ENCODE measurements around the gene EEF1A2. TPM values are rescaled to one million over a fixed set of nuclear protein-coding genes. Genes with fewer than 3 reads are reported as not detected.

The EEF1A2 gene
- total and polyA plus RNA-seq, 2 donors (not counting 3 experiments of a cell fraction or from before 2014, with no cell fraction given) = 2.7 to 3.4 TPM

GRCh38 chr20:63497138-63497945 lies 1.5 kb downstream of the EEF1A2 start:
- CTCF ChIA-PET = interaction anchor here (1.2 to 2.5 kb wide), 10 partner anchors 11 to 541 kb away, joined by 3 to 30 read pairs (median 12); partner anchors contain the start of genes HELZ2, PPDPF and PTK6

More at GRCh38 chr20:63497138-63497945, 1.5 kb downstream of the EEF1A2 start:
- TF ChIP-seq MYC (IDR thresholded peaks at IDR 0.05; ENCODE audit: low read depth, low read length) (no peak), JUN (IDR thresholded peaks at IDR 0.05; ENCODE audit: borderline replicate concordance, insufficient read depth, insufficient read length, low read depth) (no peak), EZH2 (IDR thresholded peaks at IDR 0.05; ENCODE audit: borderline replicate concordance, low read depth, low read length, severe bottlenecking) (no peak), POLR2AphosphoS5 (IDR thresholded peaks at IDR 0.05; ENCODE audit: insufficient read depth, low read depth, low read length) (no peak), GATA2 (IDR thresholded peaks at IDR 0.05; ENCODE audit: insufficient read depth, insufficient read length, low read depth, low read length) (no peak), CTCF (IDR thresholded peaks at IDR 0.05; ENCODE audit: extremely low read depth in 1 of 2, insufficient read depth in 1 of 2, low read depth in 1 of 2, low read length in 2 of 2) (no peak), POLR2A (IDR thresholded peaks at IDR 0.05; ENCODE audit: low read depth, low read length) (no peak), FOS (IDR thresholded peaks at IDR 0.05; ENCODE audit: borderline replicate concordance, insufficient read depth, low read length) (no peak)
- TF ChIP-seq, protein P1, sequence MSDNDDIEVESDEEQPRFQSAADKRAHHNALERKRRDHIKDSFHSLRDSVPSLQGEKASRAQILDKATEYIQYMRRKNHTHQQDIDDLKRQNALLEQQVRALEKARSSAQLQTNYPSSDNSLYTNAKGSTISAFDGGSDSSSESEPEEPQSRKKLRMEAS (IDR thresholded peaks at IDR 0.05; ENCODE audit: insufficient read depth, insufficient read length) = no peak
- Histone ChIP-seq H4K20me1 (replicated peaks; ENCODE audit: control insufficient read depth, extremely low read depth, insufficient read depth, low read length) (no peaks in the 10 kb centered on the region), H2AFZ (ENCODE audit: low read depth, low read length) (no peak overlapping the region), H3K4me2 (ENCODE audit: insufficient read depth, low read length) (no peak overlapping the region), H3K36me3 (ENCODE audit: control insufficient read depth in 2 of 2, extremely low read depth in 1 of 2, insufficient read depth in 2 of 2, low read length in 2 of 2) (no peaks in the 10 kb centered on the region), H3K79me2 (ENCODE audit: control insufficient read depth, insufficient read depth, low read length) (no peaks in the 10 kb centered on the region), H3K9me1 (replicated peaks; ENCODE audit: control insufficient read depth, extremely low read depth, insufficient read depth, low read length) (no peaks in the 10 kb centered on the region), H3K27ac (ENCODE audit: insufficient read depth, low read depth, low read length) (no peak overlapping the region), H3K9me3 (replicated peaks; ENCODE audit: control insufficient read depth, insufficient read depth, low read length) (no peaks in the 10 kb centered on the region), H3K27me3 (ENCODE audit: control insufficient read depth in 2 of 2, insufficient read depth in 2 of 2, low read length in 2 of 2) (no peaks in the 10 kb centered on the region), H3K4me3 (replicated peaks in 1 of 3; ENCODE audit: insufficient read depth in 1 of 3, low read depth in 1 of 3, low read length in 3 of 3) (no peak overlapping the region), H3K9ac (replicated peaks; ENCODE audit: extremely low read depth, insufficient read depth, low read length) (no peak overlapping the region), H3K4me1 (ENCODE audit: control insufficient read depth, extremely low read depth, insufficient read depth, low read length) (no peaks in the 10 kb centered on the region)
- BruUV-seq (replicated peaks) = no TSS peak
- dilution Hi-C loops (cut with MboI; ENCODE audit: extremely low pct_ligation_motif_present, low sequenced_read_pairs) = no loop called here
- DNase-seq (ENCODE audit: low read depth, low spot score) (no peak), FAIRE-seq (no peak)
- intact Hi-C loops (cut with micrococcal nuclease) = loop anchor here (2.0 kb wide), 1 partner anchor 477 kb away; no protein-coding TSS in a partner anchor
- POLR2A ChIA-PET = no interaction called here

All from endothelial cell of umbilical vein (primary cell).